ENCODE measurements around the gene MOB1B.

DNA sequence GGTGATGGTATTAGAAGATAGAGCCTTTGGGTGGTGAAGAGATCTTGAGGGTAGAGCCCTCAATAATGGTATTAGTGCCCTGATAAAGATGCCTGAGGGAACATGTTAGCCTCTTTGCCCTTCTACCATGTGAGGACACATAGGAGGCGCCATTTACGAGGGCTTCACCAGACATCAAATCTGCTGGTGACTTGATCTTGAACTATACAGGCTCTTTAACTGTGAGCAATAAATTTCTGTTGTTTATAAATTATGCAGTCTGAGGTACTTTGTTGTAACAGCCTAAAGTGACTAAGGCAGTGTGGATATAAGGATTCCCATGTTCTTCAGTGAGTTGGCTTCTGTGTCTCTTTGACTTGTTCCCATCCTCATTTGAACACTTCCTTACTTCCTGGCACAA is 11.8 kb downstream of the MOB1B start:
- TF ChIP-seq, protein P1, sequence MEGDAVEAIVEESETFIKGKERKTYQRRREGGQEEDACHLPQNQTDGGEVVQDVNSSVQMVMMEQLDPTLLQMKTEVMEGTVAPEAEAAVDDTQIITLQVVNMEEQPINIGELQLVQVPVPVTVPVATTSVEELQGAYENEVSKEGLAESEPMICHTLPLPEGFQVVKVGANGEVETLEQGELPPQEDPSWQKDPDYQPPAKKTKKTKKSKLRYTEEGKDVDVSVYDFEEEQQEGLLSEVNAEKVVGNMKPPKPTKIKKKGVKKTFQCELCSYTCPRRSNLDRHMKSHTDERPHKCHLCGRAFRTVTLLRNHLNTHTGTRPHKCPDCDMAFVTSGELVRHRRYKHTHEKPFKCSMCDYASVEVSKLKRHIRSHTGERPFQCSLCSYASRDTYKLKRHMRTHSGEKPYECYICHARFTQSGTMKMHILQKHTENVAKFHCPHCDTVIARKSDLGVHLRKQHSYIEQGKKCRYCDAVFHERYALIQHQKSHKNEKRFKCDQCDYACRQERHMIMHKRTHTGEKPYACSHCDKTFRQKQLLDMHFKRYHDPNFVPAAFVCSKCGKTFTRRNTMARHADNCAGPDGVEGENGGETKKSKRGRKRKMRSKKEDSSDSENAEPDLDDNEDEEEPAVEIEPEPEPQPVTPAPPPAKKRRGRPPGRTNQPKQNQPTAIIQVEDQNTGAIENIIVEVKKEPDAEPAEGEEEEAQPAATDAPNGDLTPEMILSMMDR (IDR thresholded peaks at IDR 0.05): no peak
- TF ChIP-seq POLR2A (IDR thresholded peaks at IDR 0.05): no peak

All from body of pancreas (tissue), 4 donors.